NB4 (cell line): ENCODE results near the gene ENTPD1.

Source experiments
- DNase-seq: peaks from one replicate; pipeline ENCODE4 v3.0.0; 2010; ENCODE audit warnings: low read depth
- H3K4me3 ChIP-seq: one replicate; pipeline ENCODE4 v1.5.1; 2011; ENCODE audit warnings: mild to moderate bottlenecking, low read depth, low read length, moderate library complexity
- MYC ChIP-seq: IDR thresholded peaks from 2 replicates; pipeline ENCODE4 v1.6.1; 2011; ENCODE audit warnings: low read depth, low read length
- POLR2A ChIP-seq: IDR thresholded peaks from 2 replicates; pipeline ENCODE4 v1.6.1; 2011; ENCODE audit warnings: mild to moderate bottlenecking; ENCODE audit not compliant: insufficient read length; ENCODE audit errors: extremely low read depth
- TF ChIP-seq, protein P1 (sequence below): IDR thresholded peaks from 2 replicates; pipeline ENCODE4 v1.6.1; 2011; ENCODE audit warnings: low read depth, low read length
- TF ChIP-seq, protein P2 (sequence below): IDR thresholded peaks from one replicate; pipeline ENCODE4 v1.5.1; 2012; ENCODE audit warnings: low read depth, low read length

Gene ENTPD1

DNA sequence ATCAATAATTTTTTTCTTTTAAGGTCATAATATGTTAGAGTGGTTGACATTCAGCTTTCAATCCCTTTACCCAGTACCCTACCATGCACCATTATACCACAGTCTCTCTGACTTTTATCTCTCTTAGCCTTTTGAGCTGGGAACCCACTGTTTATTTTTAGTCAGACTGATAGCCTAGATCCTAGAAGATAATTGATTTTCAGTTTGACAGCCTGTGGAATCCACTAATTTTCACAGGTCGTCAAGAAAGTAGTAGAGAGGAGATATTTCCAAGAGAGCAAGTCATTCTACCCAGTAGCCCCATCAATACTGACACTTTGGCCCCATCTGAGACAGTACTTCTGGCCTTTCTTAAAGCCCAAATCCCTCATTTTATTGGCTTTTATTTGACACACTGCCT lies 84.7 kb downstream of the ENTPD1 start:
- no peak for DNase-seq
- TF ChIP-seq, protein P1, sequence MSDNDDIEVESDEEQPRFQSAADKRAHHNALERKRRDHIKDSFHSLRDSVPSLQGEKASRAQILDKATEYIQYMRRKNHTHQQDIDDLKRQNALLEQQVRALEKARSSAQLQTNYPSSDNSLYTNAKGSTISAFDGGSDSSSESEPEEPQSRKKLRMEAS, result no peak
- TF ChIP-seq, protein P2, sequence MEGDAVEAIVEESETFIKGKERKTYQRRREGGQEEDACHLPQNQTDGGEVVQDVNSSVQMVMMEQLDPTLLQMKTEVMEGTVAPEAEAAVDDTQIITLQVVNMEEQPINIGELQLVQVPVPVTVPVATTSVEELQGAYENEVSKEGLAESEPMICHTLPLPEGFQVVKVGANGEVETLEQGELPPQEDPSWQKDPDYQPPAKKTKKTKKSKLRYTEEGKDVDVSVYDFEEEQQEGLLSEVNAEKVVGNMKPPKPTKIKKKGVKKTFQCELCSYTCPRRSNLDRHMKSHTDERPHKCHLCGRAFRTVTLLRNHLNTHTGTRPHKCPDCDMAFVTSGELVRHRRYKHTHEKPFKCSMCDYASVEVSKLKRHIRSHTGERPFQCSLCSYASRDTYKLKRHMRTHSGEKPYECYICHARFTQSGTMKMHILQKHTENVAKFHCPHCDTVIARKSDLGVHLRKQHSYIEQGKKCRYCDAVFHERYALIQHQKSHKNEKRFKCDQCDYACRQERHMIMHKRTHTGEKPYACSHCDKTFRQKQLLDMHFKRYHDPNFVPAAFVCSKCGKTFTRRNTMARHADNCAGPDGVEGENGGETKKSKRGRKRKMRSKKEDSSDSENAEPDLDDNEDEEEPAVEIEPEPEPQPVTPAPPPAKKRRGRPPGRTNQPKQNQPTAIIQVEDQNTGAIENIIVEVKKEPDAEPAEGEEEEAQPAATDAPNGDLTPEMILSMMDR, result no peak
- no peak for TF ChIP-seq POLR2A
- TF ChIP-seq MYC, result no peak
- no peak overlapping the region for H3K4me3 ChIP-seq

DNA sequence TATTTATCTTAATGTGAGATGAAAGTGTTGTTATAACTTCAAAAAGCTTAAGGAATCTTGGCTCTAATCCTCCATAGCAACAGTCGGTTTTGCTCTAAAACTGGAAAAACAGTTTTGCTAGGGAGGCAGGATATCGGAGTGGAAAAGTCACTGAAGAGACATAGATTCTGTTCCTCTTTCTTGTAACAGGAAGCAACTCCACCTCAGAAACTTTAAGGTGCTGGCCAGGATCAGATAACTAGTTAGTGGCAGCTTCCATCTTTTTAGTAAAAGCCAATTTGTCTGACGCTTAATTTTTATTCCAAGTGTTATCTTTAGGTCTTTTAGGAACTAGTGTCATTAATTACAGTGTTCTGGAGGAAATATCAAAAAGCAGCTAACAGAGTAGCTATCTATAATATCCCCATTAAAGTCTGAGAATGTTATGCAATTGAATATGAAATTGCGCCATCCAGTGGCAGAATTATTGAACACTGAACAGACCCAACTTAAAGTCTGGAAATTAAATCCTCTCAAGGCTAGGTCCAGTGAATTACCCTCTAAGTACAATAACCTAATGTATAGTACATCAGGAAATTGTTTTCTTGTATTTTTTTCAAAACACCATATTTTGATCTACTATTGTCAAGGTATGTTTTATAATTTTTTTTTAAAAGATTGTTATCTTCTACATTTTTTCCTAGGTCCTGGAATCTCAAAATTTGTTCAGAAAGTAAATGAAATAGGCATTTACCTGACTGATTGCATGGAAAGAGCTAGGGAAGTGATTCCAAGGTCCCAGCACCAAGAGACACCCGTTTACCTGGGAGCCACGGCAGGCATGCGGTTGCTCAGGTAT lies 85.9 kb downstream of the ENTPD1 start:
- DNase-seq, result peak; percentile 77
- no peak overlapping the region for H3K4me3 ChIP-seq

DNA sequence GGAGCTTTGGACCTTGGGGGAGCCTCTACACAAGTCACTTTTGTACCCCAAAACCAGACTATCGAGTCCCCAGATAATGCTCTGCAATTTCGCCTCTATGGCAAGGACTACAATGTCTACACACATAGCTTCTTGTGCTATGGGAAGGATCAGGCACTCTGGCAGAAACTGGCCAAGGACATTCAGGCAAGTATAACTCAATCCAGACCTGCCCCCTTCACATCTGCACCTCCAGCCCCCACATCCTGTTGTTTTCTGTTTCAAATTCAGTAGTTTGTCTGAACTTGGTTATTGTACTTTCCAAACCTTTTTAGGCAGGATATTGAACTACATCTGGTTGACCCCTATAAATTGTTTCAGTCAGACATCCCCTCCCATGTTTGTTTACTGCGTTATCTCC lies 89.4 kb downstream of the ENTPD1 start:
- H3K4me3 ChIP-seq, result no peak overlapping the region
- DNase-seq, result no peak
- TF ChIP-seq, protein P1, result no peak
- no peak for TF ChIP-seq POLR2A
- TF ChIP-seq, protein P2, result no peak
- no peak for TF ChIP-seq MYC

More for the DNA sequence above, 85.9 kb downstream of the ENTPD1 start:
- TF ChIP-seq, protein P1, result no peak
- TF ChIP-seq POLR2A, result no peak
- TF ChIP-seq, protein P2, result peak; percentile 61

DNA sequence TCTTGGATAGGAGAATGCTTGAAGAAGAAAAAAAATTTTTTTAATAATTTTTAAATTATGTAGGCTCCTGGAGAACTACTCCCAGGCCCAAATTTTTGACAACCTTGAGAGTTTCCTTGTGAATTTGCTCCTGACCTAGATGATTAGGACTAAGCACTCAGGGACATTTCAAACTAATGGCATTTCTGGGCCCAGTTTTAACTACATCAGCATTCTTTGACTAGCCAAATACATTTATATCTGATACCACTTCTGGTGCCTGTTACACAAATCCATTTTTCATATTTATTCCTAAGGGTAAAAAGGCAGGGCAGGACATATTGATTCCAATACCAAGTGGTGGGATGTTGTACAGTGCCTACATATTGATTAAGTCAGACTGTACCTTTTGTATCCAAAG lies 91.0 kb downstream of the ENTPD1 start:
- no peak overlapping the region for H3K4me3 ChIP-seq
- DNase-seq, result no peak
- TF ChIP-seq, protein P2, result no peak
- TF ChIP-seq, protein P1, result no peak
- TF ChIP-seq POLR2A (no peak), MYC (no peak)

DNA sequence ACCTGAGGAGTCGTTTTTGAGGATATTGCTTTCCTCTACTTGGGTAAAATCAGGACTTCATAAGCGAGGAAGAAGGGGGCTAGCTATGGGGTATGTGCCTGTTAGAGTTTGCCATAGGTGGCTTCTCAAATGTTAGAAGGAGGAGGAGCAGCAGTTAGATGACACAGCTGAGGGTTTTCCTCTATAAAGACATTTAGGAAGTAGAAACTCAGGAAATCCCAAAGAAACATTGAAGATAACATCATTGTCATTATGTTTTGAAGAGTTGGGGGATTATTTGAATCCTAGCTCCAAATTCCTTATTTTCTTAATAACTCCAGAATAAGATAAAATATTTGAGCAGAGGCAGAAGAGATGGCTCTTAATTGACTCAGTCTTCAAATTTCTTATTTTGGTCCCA lies 92.9 kb downstream of the ENTPD1 start:
- TF ChIP-seq, protein P1, result no peak
- TF ChIP-seq POLR2A, result no peak
- H3K4me3 ChIP-seq, result no peak overlapping the region
- no peak for DNase-seq

DNA sequence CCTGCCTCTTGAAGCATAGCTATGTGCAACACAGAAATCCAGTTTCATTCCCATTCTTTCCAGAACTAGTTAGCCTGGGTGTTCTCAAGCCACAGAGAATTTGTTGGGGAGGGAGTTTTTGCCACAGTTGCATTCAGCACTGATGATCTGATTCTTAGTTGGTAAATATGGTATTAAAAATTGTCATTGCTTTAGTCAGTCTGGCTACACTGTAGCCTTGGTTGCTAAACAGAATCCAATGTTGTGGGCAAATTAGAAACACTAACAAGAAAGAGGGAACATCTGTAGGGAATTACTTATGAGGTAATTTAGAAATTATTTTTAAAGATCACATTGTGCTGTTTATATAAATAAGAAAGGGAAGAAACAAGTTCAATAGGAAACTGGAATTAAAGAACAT lies 94.8 kb downstream of the ENTPD1 start:
- TF ChIP-seq POLR2A (no peak), MYC (no peak)
- TF ChIP-seq, protein P1, result no peak
- TF ChIP-seq, protein P2, result no peak
- DNase-seq, result no peak
- H3K4me3 ChIP-seq, result no peak overlapping the region
